Embryonic facial prominence (tissue), 1 donor: ENCODE measurements around the gene MLLT6.

Experiments used
- DNase-seq: peaks from one replicate; pipeline ENCODE4 v3.0.0-alpha.2; 2016; ENCODE audit errors: extremely low spot score

MLLT6 gene

DNA sequence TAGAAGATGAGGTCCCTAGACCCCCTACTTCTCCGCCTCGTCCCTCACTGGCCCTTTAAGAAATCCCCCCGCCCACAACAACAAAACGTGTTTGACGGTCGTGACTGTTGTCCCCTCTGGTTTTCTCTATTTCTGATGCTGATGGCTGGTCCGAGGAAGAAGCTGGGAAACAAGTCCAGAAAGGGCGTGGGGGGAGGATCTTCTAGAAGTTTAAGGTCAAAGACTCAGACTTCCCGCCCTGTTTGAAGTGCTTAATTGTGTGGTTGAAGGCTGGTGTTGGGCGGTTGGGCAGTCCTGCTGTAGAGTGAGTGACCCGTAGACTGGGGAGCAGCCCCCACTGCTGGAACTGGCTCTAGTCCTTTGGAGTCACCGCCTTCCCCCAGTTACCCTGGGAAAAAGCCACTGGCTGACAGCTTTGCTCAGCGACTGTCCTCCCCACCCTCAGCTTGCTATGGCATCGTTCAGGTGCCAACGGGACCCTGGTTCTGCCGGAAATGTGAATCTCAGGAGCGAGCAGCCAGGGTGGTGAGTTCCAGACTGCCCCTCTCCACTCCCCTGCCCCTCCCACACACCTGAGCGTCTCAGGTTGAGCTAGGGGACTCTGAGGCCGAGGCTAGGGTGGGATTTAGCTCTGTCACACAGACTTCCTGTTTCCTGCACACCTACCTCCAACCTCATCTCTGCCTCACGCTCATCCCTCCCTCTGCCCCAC is 1.6 kb downstream of the MLLT6 start:
- no peak for DNase-seq

GRCh38 chr17:38707678-38708351 is 2.7 kb downstream of the MLLT6 start:
- DNase-seq: no peak

- DNase-seq: no peak
These were observed 4.2 kb downstream of the MLLT6 start for GRCh38 chr17:38709104-38709820.

DNA sequence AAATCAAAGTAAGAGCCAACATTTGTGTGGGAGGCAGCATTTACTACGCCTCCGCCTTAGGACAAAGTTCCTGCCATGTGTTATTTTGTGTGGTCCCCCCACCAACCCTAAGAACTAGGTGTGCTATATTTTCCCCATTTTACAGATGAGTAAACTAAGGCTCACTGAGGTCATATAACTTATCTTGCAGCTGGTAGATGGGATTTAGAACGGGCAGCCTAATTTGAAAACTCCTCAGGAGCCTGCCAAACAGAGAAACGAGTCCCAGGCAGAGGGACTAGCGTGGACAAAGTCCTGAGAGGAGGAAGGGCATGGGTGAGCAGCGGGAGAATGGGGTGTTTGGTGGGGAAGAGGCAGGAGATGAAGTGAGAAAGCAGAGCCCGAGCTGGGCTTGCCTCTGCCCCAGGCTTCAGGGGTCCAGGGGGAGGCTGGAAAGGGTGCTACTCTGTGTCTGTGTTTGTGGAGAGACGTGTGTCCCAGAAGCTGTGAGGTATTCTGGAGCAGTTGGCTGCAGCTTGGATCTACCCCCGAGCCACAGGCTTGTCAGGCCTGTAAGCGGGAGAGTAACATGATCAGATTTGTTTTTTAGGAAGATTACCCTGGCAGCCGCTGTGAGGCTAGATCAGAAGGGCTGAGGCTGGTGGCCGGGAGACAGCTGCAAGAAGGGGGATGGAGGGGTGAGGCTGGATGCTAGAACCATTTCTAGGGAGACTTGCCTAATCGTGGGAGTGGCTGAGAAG is 5.0 kb downstream of the MLLT6 start:
- no peak for DNase-seq

DNA sequence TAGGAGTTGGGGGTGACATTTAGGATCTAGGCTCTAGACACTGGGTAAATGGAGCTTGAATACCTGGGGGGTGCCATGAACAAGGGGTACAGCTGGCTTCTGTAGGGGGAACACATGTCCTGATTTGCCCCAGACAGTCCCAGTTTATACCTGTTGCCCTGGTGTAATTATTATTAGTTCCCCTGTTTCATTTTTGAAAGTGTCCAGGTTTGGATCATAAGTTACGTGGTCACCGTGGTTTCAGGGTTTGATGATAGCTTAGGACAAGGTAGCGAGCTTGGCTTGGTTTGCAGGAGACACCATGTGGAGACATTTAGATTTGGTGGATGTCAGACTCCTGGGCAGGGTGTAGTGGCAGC is 5.5 kb downstream of the MLLT6 start:
- no peak for DNase-seq

- no peak for DNase-seq
These were observed 5.9 kb downstream of the MLLT6 start for GRCh38 chr17:38710985-38711384.

- no peak for DNase-seq
These were observed 6.9 kb downstream of the MLLT6 start for GRCh38 chr17:38711792-38712571.

DNA sequence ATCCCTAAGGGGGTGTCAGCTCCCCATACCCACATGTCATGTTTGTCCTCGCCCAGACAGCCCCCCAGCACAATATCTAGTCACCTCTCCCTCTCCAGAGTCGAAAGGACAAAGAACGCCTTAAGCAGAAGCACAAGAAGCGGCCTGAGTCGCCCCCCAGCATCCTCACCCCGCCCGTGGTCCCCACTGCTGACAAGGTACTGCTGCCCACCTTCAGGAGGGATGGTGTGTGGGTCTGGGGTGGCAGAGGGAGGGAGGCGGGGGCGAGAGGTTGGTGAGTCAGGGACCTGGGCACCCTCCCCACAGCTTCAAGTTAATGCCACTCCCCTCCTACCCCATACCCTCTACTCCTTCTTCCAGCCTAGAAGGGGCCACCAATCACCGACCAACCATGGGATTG is 7.5 kb downstream of the MLLT6 start:
- no peak for DNase-seq

DNA sequence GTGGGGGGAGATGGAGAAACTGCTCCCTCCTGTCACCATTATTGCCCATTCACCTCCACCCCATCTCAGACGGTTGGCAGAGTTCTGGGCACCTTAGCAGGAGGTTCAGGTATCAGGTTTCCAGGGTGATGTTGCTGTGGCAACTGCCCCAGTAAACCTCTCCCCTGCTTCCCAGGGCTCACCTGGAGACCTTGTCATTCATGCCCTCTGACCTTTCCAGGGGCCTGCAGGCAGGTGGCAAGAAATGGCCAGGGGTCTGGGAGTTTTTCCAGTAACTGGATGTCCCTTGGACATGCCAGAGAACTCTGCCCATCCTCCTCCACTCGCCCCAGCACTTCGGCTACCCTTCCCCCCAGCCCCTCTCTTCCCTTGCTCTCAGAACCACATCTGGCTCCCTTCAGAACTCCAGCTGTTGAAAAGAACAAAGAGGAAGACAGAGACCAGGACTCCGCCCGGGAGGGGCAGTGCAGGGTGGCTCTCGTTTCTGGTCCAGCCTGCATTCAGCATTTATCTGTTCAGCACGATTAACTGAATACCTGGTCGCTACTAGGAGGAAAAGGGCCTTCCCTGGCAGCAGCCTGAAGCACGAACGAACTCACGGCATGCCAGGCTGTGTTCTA is 8.5 kb downstream of the MLLT6 start:
- DNase-seq: no peak

DNA sequence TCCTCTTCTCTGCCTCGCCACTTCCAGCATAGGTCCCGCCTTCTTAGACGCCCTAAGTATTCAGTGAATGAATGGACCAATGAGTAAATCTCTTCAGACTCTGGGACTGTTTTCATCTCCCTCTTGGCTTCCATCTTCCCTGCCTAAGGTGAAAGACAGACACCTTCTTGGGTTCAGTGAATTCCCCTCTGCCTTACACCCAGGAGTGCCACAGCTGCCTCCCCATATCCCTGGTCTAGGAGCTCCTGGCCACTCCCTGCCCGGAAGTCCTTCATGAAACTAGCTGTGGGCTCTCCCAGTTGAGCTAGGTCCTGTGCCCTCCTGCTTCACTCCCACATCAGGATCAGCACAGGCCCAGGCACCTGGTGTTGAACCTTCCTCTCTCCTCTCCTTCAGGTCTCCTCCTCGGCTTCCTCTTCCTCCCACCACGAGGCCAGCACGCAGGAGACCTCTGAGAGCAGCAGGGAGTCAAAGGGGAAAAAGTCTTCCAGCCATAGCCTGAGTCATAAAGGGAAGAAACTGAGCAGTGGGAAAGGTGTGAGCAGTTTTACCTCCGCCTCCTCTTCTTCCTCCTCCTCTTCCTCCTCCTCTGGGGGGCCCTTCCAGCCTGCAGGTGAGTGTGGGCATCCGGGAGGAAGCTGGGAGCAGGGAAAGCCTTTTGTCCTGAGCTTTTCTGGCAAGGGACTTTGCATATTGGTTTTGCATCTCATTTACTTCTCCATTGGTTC is 10.3 kb downstream of the MLLT6 start:
- DNase-seq: no peak

- DNase-seq: no peak
These were observed 11.4 kb downstream of the MLLT6 start for GRCh38 chr17:38716368-38717005.

GRCh38 chr17:38717139-38717745 is 12.2 kb downstream of the MLLT6 start:
- DNase-seq: no peak

- DNase-seq: no peak
These were observed 14.3 kb downstream of the MLLT6 start for GRCh38 chr17:38719289-38719942.

DNA sequence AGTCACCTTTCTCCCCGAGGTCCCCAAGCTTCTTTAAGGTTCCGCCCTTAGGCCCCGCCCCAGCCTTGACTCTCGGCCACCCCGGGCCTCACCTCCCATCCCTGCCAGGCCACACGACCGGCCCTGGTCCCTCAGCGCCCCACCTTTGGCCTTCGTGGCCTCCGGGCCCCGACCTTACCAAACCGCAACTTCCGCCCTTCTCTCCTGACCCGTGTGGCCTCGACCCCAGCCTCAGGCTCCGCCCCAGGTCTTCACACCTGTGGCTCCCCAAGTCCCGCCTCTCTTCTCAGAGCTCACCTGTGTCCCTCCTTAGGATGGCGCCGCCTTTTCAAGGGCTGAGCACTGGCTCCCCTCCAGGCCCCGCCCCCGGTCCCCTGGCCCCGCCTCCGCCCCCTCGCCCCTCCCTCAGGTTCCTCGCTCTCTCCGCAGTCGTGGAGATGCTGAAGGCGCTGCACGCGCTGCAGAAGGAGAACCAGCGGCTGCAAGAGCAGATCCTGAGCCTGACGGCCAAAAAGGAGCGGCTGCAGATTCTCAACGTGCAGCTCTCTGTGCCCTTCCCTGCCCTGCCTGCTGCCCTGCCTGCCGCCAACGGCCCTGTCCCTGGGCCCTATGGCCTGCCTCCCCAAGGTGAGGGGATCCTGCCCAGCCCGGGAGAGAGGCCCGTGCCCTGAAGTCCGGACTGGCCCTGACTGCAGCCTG is 15.0 kb downstream of the MLLT6 start:
- DNase-seq: no peak

DNA sequence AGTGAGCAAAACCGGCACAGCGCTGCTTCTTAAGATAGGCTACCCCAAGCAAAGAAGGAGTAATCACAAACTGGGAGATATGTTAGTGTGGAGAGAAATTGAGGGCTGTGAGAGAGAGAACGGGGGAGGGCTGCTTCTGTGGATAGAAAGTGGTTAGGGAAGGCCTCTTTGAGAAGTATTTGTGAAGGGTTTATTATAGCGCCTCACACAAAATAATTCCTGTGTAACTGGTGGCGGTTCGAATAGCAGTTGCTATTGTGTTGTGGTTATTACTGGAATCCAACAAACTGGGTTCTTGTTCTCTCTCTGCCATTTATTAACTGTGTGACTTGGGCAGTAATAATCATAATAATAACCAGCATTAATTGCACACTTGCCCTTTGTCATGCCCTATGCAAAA is 15.9 kb downstream of the MLLT6 start:
- no peak for DNase-seq

GRCh38 chr17:38721802-38722201 is 16.7 kb downstream of the MLLT6 start:
- DNase-seq: no peak

DNA sequence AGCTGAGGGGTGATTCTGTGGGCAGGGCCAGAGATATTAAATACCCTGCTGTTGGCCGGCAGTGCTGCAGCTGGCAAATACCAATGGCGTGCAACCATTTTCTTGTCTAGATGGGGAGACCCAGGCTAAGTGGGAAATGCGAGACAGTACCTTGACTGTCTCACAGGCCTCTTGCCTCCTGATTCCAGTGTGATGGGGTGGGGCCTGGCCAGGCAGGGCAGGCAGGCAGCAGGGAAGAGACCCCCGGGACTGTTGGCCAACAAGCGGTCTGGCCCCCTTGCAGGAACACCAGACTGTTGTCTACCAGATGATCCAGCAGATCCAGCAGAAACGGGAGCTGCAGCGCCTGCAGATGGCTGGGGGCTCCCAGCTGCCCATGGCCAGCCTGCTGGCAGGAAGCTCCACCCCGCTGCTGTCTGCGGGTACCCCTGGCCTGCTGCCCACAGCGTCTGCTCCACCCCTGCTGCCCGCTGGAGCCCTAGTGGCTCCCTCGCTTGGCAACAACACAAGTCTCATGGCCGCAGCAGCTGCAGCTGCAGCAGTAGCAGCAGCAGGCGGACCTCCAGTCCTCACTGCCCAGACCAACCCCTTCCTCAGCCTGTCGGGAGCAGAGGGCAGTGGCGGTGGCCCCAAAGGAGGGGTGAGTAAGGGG is 19.4 kb downstream of the MLLT6 start:
- DNase-seq: no peak

DNA sequence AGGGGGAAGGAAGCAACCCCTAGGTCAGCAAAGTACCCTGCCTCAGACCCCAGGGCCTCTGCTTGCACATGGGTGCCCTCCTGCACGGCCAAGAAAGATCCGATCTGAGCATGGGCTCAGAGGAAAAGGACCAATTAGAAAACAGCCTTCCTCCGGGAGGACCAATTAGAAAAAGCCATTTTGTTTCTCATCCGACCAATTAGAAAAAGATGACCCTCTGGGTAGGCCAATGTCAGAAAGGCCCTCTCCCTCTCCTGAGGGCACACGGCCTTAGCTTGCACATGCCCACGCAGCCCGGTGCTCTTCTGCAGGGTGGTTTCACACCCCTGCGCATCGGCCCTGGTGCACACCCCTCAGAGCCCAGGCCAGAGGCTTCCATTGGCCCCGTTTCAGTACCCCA is 20.0 kb downstream of the MLLT6 start:
- no peak for DNase-seq
